HG02759 (cell line): ENCODE results near the gene MYOZ3.
A peak's percentile ranks its signal among the peaks of the same experiment; 100 is the strongest.

ENCODE experiments used
- ATAC-seq: cut with Tn5 transposase; IDR thresholded peaks from one replicate; pipeline ENCODE4 v1.9.1; 2021; ENCODE audit warnings: mild to moderate bottlenecking, moderate library complexity; ENCODE audit not compliant: unreplicated experiment

MYOZ3 gene

DNA sequence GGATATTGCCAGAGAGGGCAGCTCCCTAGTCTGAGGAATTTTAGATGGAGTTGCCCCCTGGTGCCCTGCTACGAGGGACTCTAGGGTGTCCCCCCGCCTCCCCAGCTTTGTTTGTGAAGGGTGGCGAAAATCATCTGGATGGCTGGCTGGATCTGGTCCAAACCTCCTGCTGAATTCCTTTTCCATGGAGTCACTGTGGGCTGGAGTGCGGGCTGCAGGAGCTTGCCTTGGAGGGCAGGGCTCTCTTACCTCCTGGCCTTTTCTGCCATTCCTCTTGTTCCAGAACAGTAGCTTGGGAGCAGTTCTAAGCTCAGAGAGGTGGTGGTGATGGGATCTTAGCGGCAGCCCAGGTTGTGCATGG, 18.5 kb upstream of the MYOZ3 start:
- ATAC-seq = no peak

DNA sequence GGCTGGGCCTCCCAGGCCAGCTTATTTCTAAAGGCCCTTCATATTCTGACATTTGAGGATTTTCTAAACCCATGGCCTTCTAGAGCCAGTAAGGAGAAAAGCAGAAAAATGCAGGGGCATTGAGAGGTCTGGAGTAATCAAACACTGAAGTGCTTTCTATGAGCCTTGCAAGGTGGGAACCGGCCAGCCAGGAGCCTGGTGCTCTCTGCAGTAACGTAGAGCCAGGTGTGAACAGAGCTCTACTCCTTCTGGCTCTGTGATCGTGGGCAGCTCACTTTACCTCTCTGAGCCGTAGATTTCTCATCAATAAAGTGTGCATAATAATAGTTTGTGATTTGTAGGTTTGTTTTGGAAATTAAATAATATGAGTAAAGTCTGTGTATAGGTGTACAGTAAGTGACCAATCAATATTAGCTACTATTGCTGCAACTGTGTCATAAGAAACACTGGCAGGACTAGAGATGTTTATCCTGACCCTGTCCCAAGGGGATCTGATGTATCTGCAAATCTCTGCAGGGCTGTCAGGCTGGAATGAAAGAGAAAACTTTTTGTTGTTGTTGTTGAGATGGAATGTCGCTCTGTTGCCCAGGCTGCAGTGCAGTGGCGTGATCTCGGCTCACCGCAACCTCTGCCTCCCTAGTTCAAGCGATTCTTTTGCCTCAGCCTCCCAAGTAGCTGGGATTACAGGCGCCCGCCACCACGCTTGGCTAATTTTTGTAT, 17.9 kb upstream of the MYOZ3 start:
- ATAC-seq = no peak

DNA sequence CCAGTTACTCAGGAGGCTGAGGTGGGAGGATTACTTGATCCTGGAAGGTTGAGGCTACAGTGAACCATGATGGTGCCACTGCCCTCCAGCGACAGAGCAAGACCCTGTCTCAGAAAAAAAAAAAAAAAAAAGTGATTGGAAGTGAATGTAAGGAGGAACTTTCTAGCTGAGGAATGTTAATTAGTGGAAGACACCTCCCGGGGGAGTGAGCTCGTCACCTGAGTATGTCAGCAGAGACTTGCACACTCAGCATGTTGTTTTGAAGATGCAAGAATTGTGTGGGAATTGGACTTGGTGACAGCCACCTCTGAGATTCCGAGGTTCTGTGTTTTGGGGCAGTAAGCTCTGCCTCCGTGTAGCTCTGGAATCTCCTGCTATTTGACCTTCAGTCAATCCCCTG, 17.0 kb upstream of the MYOZ3 start:
- no peak for ATAC-seq

DNA sequence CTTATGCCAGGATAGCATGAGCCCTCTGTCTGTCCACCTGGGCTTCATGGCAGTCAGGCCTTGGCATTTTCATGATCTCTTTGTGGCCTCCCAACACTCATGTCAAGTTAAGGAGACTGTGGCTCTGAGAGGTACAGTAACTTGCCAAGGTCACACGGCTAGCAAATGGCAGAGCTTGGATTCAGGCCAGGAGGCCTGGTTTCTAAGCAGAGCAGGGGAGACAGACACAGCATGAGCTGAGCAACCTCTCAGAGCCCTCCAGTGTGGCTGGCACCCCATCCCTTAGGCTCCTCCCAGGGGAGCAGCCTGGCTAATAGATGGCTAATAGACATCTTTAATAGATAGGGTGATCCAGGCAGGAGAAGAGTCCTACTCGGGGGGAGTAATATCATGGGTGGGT, 16.5 kb upstream of the MYOZ3 start:
- ATAC-seq = no peak

DNA sequence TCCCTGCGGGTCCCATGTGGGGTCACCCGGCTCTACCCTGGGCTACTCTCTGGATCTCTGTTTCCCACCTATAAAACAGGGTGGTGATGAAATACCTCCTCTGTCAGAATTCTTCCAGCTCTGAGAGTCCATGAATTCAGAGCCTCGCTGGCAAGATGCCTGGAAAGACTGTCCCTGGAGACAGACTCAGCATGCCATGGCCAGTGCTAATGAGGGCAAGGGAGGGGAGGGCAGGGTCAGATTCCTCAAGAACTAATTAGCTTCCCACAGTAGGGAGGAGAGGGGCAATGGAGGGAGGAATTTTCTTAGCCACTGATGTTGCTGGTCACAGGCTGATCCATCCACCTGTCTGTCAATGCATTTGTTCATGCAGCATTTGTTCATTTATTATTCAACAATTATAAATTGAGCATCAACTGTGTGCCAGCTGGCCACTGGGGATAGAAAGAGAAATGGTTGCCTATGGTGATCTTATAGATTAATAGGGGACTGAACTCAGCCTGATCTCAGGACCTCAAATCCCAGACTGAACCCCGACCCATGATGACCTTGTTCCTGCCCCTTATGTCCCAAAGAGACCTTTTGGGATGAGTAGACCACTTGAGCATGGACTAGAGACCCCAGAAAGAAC, 15.9 kb upstream of the MYOZ3 start:
- ATAC-seq = no peak

DNA sequence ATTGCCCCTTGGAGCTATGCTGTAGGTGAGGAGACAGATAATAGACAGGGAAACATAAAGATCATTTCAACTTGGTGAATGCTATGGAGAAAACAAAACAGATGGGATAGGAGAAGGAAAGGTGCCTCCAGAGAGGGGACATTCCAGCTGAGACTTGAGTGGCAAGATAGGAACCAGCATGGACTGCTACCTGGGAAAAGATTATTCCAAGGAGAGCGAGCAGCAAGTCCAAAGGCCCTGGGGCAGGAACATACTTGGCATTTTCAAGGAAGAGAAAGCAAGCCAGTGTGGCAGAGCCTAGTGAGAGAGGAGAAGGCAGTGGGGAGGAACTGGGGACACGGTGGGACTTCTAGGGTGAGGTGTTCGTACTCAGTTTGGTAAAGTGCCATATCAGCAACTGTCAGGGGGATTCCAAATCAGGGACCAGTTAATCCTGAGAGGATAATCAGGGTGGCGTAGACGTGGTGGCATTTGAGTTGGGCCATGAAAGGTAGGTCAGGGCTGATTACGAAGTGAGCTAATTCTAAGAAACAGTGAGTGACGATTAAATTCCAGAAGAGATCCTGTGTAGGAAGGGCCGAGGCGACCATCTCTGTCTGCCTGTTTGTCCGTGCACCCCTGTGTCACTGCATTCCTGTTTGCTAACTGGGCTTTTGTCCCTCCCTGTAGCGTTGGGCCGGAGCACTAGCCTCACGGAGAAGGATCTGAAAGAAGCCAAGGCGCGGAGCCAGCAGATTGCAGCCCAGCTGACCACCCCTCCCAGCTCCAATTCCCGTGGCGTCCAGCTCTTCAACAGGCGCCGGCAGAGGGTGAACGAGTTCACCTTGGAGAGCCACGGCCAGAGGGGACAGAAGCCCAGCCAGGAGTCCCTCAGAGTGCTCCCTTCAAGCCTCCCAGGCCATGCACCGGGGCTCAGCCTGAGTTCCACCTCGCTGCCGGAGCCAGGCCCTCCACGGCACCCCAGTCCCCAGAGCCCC, 13.5 kb upstream of the MYOZ3 start:
- ATAC-seq = no peak

DNA sequence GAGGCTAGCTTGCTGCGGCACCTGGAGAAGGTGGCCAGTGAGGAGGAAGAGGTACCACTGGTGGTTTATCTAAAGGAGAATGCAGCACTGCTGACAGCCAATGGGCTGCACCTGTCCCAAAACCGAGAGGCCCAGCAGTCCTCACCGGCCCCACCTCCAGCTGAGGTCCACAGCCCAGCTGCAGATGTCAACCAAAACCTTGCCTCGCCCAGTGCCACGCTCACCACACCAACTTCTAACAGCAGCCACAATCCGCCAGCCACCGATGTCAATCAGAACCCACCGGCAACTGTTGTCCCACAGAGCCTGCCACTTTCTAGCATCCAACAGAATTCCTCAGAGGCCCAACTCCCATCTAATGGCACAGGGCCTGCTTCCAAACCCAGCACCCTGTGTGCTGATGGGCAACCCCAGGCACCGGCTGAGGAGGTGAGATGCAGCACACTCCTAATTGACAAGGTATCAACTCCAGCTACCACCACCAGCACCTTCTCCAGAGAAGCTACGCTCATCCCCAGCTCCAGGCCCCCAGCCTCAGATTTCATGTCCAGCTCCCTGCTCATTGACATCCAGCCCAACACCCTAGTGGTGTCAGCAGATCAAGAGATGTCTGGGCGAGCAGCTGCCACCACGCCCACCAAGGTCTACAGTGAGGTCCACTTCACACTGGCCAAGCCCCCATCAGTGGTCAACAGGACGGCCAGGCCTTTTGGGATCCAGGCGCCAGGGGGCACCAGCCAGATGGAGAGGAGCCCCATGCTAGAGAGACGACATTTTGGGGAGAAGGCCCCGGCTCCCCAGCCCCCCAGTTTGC, 12.6 kb upstream of the MYOZ3 start:
- ATAC-seq = no peak

DNA sequence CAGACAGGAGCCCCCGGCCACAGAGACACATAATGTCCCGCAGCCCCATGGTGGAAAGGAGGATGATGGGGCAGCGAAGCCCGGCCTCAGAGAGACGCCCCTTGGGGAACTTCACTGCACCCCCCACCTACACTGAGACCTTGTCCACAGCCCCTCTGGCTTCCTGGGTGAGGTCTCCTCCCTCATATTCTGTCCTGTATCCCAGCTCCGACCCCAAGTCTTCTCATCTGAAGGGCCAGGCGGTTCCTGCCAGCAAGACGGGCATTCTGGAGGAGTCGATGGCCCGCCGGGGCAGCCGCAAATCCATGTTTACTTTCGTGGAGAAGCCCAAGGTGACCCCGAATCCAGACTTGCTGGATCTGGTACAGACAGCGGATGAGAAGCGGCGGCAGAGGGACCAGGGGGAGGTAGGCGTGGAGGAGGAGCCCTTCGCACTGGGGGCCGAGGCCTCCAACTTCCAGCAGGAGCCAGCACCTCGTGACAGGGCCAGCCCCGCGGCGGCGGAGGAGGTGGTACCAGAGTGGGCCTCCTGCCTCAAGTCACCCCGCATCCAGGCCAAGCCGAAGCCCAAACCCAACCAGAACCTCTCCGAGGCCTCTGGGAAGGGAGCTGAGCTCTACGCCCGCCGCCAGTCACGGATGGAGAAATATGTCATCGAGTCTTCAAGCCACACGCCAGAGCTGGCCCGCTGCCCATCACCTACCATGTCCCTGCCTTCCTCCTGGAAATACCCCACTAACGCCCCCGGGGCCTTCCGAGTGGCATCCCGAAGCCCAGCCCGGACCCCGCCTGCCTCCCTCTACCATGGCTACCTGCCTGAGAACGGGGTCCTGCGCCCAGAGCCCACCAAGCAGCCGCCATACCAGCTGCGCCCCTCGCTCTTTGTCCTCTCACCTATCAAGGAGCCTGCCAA, 11.7 kb upstream of the MYOZ3 start:
- no peak for ATAC-seq

DNA sequence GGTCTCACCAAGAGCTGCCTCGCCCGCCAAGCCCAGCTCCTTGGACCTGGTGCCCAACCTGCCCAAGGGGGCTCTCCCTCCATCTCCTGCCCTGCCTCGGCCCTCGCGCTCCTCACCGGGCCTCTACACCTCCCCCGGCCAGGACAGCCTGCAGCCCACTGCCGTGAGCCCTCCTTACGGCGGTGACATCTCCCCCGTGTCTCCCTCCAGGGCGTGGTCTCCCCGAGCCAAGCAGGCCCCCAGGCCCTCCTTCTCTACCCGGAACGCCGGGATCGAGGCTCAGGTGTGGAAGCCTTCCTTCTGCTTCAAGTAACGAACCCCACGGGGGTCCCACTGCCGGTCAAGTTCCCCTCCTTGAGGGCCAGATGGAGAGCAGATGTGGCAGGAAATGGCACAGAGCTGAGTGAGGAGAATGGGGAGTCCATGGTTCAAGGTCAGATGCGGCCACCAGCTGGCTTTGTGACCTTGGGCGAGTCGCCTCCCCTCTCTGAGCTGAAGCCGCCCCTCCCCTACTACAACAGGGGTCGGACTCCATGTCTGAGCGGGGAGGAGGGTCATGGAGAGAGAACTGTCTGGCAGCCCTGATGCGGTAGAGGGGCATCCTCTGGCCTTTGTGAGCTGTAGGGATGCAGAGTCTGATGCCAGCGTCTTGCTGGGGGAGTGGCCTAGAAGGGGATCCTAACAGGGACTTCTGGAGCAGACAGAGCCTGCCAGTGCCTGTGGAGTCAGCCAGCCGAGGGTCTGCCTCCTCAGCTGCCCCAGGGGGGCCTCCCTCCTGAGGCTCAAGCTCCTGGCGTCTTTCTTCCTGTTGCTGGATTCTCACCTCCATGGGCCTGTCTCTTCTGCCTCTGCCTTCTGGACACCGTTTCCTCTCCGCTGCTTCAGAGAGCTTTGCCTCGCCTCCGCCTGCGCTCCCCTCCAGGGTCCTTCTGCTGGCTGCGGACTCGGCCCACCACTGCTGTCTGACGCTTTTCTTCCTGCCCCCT, 10.7 kb upstream of the MYOZ3 start:
- ATAC-seq = no peak

DNA sequence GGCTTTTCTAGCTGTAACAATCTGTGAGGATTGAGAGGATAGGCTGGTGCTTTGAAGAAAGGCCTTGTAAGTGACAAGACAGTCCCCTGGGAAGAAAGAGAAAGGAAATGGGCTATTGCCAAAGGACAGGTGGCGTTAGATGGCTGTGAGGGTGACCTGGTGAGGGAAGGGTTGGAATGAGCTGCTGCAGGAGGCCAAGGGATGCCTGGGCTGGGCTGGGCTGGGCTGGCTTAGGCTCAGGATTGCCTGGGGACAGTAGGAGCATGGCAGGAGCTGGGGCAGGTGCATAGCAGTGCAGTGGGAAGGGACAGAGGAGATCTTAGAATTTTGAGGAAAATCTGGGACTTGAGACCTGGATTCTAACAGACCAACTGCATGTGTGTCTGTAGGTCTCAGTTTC, 9.7 kb upstream of the MYOZ3 start:
- no peak for ATAC-seq

DNA sequence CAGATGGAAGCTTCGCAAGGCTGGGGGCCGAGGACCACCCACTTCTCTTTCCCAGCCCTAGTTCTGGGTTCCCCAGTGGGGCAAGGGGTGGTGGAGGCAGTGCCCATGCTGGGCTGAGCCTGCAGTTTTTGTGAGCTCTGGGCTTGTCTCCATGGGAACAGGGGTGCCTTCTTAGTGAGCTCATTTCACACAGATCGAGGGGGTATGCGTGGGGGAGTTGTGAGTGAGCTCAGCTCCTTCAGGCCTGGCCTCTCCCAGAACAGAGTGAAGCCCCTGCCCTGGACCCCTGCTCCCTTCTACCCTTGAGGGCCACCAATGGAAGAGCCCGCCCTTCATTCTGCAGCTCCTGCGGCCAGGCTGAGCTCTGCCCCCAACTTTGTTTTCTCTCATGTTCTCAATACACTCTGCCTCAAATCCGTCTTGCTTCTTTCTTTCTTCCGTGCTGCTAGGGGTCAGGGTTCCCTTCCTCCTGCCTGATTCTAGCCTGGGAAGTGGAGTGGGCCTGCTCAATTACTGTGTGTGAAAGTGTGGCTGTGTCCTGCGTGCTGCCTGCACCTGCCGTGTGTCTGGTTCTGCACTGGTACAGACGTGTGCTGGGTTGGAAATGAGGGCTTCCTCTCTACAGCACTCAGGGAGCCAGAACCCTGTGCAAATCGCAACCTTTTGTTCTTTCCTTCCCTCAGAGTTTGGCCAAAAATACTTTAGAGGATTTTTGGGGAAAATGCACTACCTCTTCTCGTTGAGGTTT, 9.0 kb upstream of the MYOZ3 start:
- ATAC-seq = no peak

DNA sequence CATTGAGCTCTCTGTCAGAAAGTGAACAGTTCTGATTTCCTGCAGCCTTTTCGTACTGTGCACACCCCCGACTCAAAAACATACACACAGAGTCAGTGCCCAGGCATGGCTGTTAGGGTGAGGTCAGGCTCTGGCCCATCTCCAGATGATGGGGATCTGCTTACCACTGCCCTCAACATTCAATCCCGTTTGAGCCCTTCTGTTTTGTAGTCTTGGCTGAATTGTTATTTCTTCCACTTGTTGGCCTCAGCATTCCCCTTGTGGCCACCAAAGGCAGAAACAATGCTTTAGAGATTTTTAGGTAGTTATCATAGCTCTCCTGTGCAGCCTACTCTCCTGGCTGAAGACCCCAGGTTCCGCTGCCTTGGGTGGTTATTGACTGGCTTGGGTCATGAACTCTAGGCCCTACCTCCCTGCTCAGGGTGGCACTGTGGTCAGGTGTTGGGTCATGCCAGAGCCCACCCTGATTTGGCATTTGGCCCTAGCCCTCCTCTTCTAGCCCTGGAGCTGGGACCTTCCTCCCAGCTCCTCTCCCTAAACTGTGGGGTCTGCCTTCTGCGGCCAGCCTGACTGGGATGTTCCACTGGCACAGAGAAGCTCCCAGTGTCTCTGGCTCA, 7.8 kb upstream of the MYOZ3 start:
- no peak for ATAC-seq

DNA sequence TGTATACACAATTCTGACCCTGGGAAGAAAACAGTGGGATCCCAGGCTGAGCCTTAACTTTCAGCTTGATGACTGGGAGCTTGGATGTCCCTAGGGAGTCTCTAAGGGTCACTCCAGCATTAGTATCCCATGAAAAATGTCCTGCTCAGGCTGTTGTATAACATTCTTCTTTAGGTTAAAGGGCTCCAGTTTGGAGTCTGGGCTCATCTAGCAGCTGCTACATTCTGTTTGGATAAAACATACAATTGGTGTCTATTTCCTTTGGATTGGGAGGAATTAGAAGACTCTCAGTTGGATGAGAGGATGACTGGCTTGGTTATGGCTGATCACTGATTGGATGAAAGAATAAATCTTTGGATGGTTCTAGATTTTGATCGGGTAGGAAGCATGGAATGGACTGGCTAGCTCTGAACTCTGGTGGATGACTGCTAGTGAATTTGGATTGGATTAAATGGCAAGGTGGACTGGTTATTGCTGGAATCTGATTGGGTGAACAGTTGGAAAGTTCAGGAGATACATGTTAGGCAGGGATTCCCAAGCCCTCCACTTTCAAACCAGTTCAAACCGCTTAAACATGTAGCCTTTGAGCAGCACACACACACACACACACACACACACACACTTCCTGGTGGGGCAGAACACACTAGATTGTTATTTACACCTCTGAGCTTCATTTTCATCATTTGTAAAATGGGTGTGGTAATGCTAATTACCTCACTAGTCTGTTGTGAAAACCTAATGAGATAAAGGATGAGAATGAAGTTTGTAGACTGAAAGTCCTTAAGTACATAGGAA, 7.1 kb upstream of the MYOZ3 start:
- ATAC-seq = no peak

DNA sequence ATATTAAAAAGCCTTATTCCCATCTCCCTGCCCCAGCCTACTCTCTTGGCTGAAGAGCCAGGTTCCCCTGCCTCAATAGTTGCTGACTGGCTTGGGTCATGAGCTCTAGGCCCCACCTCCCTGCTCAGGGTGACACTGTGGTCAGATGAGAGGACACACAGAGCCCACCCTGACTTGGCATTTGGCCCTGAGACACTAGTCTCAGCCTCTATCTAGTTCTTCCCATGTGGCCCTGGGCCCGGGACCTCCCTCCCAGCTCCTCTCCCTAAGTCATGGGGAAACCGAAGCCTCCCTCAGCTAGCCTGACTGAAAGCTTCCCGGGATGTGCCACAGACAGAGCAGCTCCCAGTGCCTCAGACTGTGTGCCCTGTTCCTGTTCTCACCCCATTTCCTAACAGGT, 5.8 kb upstream of the MYOZ3 start:
- no peak for ATAC-seq

DNA sequence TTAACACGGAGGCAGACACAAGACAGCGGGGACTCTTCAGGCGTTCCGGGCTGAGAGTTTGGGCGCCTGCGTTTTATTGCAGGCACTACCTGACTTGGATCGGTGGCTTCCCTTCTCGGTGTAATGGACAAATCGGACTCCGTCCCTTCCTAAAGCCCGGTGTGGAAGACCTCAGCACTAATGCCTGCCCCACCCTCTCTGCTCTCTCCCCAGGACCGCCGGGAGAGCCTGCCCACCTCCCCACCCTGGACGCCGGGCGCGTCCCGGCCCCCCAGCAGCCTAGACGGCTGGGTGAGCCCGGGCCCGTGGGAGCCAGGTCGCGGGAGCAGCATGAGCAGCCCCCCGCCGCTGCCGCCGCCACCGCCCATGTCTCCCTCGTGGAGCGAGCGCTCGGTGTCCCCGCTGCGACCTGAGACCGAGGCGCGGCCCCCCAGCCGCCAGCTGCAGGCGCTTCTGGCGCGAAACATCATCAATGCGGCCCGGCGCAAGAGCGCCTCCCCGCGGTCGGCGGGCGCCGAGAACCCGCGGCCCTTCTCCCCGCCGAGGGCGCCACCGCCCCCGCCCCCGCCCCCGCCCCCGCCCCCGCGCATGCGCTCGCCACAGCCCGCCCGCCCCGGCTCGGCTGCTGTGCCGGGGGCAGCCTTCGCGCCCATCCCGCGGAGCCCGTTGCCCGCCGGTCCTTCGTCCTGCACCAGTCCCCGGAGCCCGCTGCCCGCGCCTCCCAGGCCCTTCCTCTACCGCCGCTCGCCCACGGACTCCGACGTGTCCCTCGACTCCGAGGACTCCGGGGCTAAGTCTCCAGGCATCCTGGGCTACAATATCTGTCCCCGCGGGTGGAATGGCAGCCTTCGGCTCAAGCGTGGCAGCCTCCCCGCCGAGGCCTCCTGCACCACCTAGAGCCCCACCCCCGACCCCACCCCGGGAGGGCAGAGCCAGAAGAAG, 4.6 kb upstream of the MYOZ3 start:
- peak; percentile 86 for ATAC-seq

DNA sequence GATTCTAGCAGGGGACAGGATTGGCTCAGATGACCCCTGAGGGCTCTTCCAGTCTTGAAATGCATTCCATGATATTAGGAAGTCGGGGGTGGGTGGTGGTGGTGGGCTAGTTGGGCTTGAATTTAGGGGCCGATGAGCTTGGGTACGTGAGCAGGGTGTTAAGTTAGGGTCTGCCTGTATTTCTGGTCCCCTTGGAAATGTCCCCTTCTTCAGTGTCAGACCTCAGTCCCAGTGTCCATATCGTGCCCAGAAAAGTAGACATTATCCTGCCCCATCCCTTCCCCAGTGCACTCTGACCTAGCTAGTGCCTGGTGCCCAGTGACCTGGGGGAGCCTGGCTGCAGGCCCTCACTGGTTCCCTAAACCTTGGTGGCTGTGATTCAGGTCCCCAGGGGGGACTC, 2.9 kb upstream of the MYOZ3 start:
- ATAC-seq = no peak
